Measurements from ENCODE around the gene RPL23. TPM values are rescaled to one million over a fixed set of nuclear protein-coding genes. Genes with fewer than 3 reads are reported as not detected.

RPL23 gene
- total and polyA plus RNA-seq, 9 of the 15 experiments (the other 6 are each of a cell fraction or from before 2014, with no cell fraction given) = 1,745 to 3,667 (median 3,096) TPM

- TF ChIP-seq ZFX (CRISPR knock-in tag; IDR thresholded peaks at IDR 0.05) (no peak), CHD4 (IDR thresholded peaks at IDR 0.05; ENCODE audit: insufficient read depth, insufficient replicate concordance, low read depth, low read length, poor library complexity, severe bottlenecking) (no peak), MCM2 (IDR thresholded peaks at IDR 0.05; ENCODE audit: low read depth) (no peak)
Observed at GRCh38 chr17:38896346-38896954, 42.9 kb upstream of the RPL23 start (continued).

- 6% methylated on average over 7 of the region's 7 CpGs for WGBS (ENCODE audit: insufficient coverage, low coverage, missing lambda C conversion rate)
- no peak overlapping the region for H3K4me3 ChIP-seq
- CTCF ChIA-PET (ENCODE audit: low intra/inter-chr PET ratio) = no interaction called here
- H3K27ac ChIP-seq (ENCODE audit: extremely low read depth, low read depth, low read length) = peak overlapping the region; percentile 6; the same call in 2 of the 3 replicates
- H2AFZ ChIP-seq (ENCODE audit: low read depth, low read length) = no peak overlapping the region
- no peak overlapping the region for H3K4me2 ChIP-seq (ENCODE audit: insufficient read depth, low read length)
- POLR2A ChIA-PET = interaction anchor here (0.6 to 2.0 kb wide), 12 partner anchors 8 to 1348 kb away, joined by 3 to 17 read pairs (median 4); partner anchors contain the start of genes LASP1 and LASP1NB
- H3K9me1 ChIP-seq (ENCODE audit: control insufficient read depth, insufficient read depth, low read length) = peaks cover 4% of the 10 kb centered on the region
- in situ Hi-C loops (cut with MboI) (no loop called here), intact Hi-C loops (cut with micrococcal nuclease) (no loop called here)
- H3K9me3 ChIP-seq (replicated peaks; ENCODE audit: control insufficient read depth, insufficient read depth, low read depth, low read length) = no peaks in the 10 kb centered on the region
- H3K9ac ChIP-seq (ENCODE audit: insufficient read depth in 1 of 2, low read depth in 2 of 2, low read length in 2 of 2) = peak overlapping the region in 1 of 2 experiments; percentile 37; a peak in 2 of 4 replicates
- DNase-seq (ENCODE audit: extremely low read depth in 1 of 4, low spot score in 3 of 4) = peak; percentile 59 to 72 (median 68)
- FAIRE-seq = peak; percentile 97
- no peaks in the 10 kb centered on the region for H3K27me3 ChIP-seq (ENCODE audit: control insufficient read depth in 2 of 2, insufficient read depth in 2 of 2, low read length in 2 of 2)
- peaks cover 38% of the 10 kb centered on the region for H4K20me1 ChIP-seq (replicated peaks; ENCODE audit: control insufficient read depth, insufficient read depth, low read length)
- peaks cover 17% of the 10 kb centered on the region; the same call in 2 of the 3 replicates for H3K79me2 ChIP-seq (ENCODE audit: control insufficient read depth, insufficient read depth, low read length)
- peaks cover 93% of the 10 kb centered on the region; the same call in 2 of the 3 replicates for H3K36me3 ChIP-seq (ENCODE audit: control insufficient read depth, insufficient read depth, low read length)
- ATAC-seq = peak; percentile 40
- no TSS peak for BruUV-seq (replicated peaks)
- H3K4me1 ChIP-seq (replicated peaks in 1 of 2; ENCODE audit: control insufficient read depth in 2 of 2, insufficient read depth in 2 of 2, low read length in 2 of 2) = peaks cover 42 to 50% of the 10 kb centered on the region in 2 experiments
- TF ChIP-seq, protein P1, sequence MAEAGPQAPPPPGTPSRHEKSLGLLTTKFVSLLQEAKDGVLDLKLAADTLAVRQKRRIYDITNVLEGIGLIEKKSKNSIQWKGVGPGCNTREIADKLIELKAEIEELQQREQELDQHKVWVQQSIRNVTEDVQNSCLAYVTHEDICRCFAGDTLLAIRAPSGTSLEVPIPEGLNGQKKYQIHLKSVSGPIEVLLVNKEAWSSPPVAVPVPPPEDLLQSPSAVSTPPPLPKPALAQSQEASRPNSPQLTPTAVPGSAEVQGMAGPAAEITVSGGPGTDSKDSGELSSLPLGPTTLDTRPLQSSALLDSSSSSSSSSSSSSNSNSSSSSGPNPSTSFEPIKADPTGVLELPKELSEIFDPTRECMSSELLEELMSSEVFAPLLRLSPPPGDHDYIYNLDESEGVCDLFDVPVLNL (CRISPR knock-in tag; IDR thresholded peaks at IDR 0.05; ENCODE audit: low read depth) = no peak
- TF ChIP-seq ZNF224 (CRISPR knock-in tag; IDR thresholded peaks at IDR 0.05) (no peak), ZNF75A (CRISPR knock-in tag; IDR thresholded peaks at IDR 0.05) (no peak), E2F5 (CRISPR knock-in tag; IDR thresholded peaks at IDR 0.05) (no peak), EZH2 (IDR thresholded peaks at IDR 0.05; ENCODE audit: borderline replicate concordance, low read depth, low read length) (no peak), ZNF609 (CRISPR knock-in tag; IDR thresholded peaks at IDR 0.05; ENCODE audit: borderline replicate concordance) (no peak), CBX3 (IDR thresholded peaks at IDR 0.05; ENCODE audit: borderline replicate concordance in 1 of 2, low read length in 2 of 2) (peak in 1 of 2 experiments; percentile 41; a peak in 1 of 3 replicates), RFX1 (IDR thresholded peaks at IDR 0.05) (no peak), KDM4B (IDR thresholded peaks at IDR 0.05; ENCODE audit: borderline replicate concordance in 2 of 2, low read depth in 1 of 2) (no peak), TCFL5 (CRISPR knock-in tag; conservative IDR thresholded peaks at IDR 0.05) (no peak)
Observed at GRCh38 chr17:38894276-38894675, 40.8 kb upstream of the RPL23 start.
